ENCODE measurements around the gene ZBTB46. TPM values are rescaled to one million over a fixed set of nuclear protein-coding genes. Genes with fewer than 3 reads are reported as not detected.

Gene ZBTB46
- total RNA-seq, 2 donors from 2014 or later = 9.3 to 9.9 TPM

DNA sequence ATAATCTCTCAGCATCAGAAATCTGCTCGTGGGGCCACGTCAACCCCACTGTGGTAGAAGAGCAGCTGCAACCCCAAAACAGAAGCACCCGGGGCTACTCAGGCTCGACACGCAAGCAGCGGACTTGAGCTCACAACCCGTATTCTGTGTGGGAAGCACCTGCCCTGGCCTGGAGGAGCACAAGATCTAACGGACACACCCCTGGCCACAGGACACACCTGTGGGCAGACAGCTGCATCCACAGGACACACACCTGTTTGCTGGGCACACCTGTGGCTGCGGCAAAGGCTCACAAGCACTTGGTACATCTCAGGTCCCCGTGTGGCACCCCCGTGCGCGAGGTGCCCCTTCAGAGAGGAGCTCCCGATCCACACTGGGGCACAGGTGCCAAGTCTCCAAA is 36.5 kb downstream of the ZBTB46 start:
- Histone ChIP-seq H3K27me3 (replicated peaks; ENCODE audit: insufficient read depth) (no peaks in the 10 kb centered on the region), H3K4me3 (no peak overlapping the region), H3K27ac (no peak overlapping the region), H3K4me1 (ENCODE audit: control insufficient read depth in 1 of 2, low read depth in 2 of 2) (no peaks in the 10 kb centered on the region), H3K9me3 (no peaks in the 10 kb centered on the region), H3K36me3 (no peaks in the 10 kb centered on the region)
- no peak for ATAC-seq (ENCODE audit: insufficient number of reproducible peaks, low FRiP score, low read depth)
- no peak for DNase-seq (ENCODE audit: low spot score)
- TF ChIP-seq, protein P1, sequence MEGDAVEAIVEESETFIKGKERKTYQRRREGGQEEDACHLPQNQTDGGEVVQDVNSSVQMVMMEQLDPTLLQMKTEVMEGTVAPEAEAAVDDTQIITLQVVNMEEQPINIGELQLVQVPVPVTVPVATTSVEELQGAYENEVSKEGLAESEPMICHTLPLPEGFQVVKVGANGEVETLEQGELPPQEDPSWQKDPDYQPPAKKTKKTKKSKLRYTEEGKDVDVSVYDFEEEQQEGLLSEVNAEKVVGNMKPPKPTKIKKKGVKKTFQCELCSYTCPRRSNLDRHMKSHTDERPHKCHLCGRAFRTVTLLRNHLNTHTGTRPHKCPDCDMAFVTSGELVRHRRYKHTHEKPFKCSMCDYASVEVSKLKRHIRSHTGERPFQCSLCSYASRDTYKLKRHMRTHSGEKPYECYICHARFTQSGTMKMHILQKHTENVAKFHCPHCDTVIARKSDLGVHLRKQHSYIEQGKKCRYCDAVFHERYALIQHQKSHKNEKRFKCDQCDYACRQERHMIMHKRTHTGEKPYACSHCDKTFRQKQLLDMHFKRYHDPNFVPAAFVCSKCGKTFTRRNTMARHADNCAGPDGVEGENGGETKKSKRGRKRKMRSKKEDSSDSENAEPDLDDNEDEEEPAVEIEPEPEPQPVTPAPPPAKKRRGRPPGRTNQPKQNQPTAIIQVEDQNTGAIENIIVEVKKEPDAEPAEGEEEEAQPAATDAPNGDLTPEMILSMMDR (IDR thresholded peaks at IDR 0.05) = no peak

DNA sequence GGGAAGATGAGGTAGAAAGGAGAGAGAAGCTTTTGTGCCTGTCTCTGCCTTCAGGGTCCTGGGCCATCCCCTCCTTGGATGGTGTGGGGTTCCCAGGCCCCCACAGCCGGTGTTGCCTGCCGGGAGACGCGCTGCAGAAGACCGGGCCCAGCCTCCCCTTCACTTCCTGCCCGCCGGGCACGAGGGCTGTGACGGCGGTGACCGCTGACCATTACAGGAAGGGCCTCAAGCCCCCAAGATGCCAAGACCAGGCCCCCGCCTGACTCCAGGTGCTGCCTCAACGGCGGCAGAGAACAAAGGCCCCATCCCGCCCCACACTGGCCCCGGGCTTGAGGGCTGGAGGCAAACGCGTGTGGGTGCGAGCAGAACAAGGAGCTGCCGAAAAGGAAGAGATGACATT is 38.2 kb downstream of the ZBTB46 start:
- Histone ChIP-seq H3K36me3 (no peaks in the 10 kb centered on the region), H3K27me3 (replicated peaks; ENCODE audit: insufficient read depth) (no peaks in the 10 kb centered on the region), H3K9me3 (no peaks in the 10 kb centered on the region), H3K27ac (no peak overlapping the region), H3K4me1 (ENCODE audit: control insufficient read depth in 1 of 2, low read depth in 2 of 2) (no peaks in the 10 kb centered on the region), H3K4me3 (no peak overlapping the region)
- DNase-seq (ENCODE audit: low spot score) = no peak
- TF ChIP-seq, protein P1 (IDR thresholded peaks at IDR 0.05) = no peak
- ATAC-seq (ENCODE audit: insufficient number of reproducible peaks, low FRiP score, low read depth) = no peak

DNA sequence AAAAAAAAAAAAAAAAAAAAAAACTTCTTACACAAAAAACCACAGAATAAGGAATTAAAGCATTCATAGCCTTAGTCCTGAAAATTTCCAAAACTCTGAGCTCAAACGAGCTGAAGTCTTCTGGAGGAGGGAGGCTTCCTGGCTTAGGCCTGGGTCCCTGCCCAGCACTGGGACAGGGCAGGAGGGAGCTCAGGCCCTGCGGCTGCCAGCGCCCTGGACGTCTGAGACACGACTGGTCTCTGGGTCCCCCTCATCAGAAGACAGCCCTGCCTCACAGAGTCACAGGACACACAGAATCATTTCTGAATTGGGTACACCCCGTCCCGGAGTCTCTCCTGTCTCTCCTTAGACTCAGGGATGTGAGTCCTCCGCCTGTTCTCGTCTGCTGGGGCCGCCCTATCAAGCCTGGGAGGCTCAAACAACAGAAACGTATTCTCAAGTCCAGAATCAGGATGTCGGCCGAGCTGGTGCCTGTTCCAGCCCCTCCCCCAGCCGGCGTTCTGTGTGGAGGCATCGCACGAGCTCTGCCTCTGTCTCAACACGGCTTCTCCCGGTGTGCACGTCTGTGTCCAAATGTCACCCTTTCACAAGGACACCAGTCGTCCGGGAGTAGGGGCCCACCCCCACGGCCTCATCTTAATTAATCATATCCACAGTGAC is 39.4 kb downstream of the ZBTB46 start:
- Histone ChIP-seq H3K27me3 (replicated peaks; ENCODE audit: insufficient read depth) (no peaks in the 10 kb centered on the region), H3K27ac (no peak overlapping the region), H3K4me1 (ENCODE audit: control insufficient read depth in 1 of 2, low read depth in 2 of 2) (no peaks in the 10 kb centered on the region), H3K4me3 (no peak overlapping the region), H3K9me3 (no peaks in the 10 kb centered on the region), H3K36me3 (no peaks in the 10 kb centered on the region)
- DNase-seq (ENCODE audit: low spot score) (no peak), ATAC-seq (ENCODE audit: insufficient number of reproducible peaks, low FRiP score, low read depth) (no peak)
- TF ChIP-seq, protein P1 (IDR thresholded peaks at IDR 0.05) = no peak

DNA sequence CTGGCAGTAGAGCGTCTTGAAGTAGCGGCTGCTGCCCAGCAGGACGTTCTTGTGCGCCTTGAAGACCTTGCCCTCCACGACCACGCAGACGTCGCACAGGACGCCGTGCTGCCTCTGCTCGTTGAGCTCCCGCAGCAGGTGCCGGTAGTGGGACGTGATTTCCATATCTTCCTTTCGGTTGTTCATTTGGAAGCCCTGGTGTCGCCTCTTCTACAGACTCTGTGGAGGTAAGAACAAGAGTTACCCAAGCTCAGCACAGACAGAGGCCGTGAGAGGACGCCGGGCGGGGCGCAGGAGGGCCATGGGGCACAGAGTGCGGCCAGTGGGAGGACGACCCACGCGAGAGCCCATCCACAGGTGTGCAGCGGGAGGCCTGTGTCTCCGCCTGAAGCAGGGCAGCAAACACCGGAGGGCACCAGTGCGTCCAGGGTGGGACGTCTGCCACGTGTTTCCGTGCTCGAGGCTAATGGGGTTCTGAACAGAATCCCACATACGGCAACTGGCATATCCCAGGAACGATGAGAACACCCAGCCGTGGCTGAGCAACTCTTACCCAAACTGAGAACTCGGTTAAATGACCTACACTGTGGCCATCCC is 40.4 kb downstream of the ZBTB46 start:
- no peaks in the 10 kb centered on the region for H3K4me1 ChIP-seq (ENCODE audit: control insufficient read depth in 1 of 2, low read depth in 2 of 2)
- TF ChIP-seq, protein P1 (IDR thresholded peaks at IDR 0.05) = no peak
- no peaks in the 10 kb centered on the region for H3K9me3 ChIP-seq
- DNase-seq (ENCODE audit: low spot score) (no peak), ATAC-seq (ENCODE audit: insufficient number of reproducible peaks, low FRiP score, low read depth) (no peak)
- no peak overlapping the region for H3K27ac ChIP-seq
- no peak overlapping the region for H3K4me3 ChIP-seq
- H3K36me3 ChIP-seq = no peaks in the 10 kb centered on the region
- H3K27me3 ChIP-seq (replicated peaks; ENCODE audit: insufficient read depth) = no peaks in the 10 kb centered on the region

DNA sequence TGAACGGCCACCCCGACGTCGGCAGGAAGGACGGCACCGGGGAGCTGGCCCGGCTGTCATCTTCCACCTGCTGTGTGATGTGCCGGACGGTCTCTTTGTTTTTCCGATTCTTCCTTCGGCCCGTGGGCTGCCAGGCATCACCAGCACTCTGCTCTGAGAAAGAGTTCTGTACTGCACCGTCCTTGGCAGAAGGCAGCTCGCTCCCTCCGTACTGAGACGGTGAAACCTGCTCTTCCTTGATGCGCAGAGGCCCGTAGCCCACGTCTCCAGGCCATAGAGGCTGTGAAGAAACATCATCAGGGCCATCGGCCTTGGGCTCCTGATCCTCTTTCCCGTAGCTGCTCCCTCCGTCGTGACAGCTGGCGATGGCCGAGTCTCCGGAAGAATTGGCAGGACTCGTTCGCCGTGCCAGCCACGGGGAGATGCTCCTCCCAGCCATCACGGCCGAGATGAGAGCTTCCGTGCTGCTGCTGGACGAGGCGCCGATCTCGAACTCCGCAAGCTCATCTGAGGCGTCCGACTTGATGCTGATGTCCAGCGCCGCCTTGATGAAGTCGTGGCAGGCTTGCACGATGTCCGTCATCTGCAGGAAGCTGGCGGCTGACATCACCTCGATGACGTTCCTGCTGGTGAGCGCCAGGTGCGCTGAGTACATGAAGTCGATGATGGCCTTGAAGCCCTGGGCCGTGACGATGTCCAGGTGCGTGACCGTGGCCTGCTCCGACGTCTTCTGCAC is 41.1 kb downstream of the ZBTB46 start:
- TF ChIP-seq, protein P1 (IDR thresholded peaks at IDR 0.05) = no peak
- Histone ChIP-seq H3K27me3 (replicated peaks; ENCODE audit: insufficient read depth) (no peaks in the 10 kb centered on the region), H3K27ac (no peak overlapping the region), H3K4me3 (no peak overlapping the region), H3K36me3 (no peaks in the 10 kb centered on the region), H3K9me3 (no peaks in the 10 kb centered on the region), H3K4me1 (ENCODE audit: control insufficient read depth in 1 of 2, low read depth in 2 of 2) (no peaks in the 10 kb centered on the region)
- DNase-seq (ENCODE audit: low spot score) = no peak
- ATAC-seq (ENCODE audit: insufficient number of reproducible peaks, low FRiP score, low read depth) = no peak
